ENCODE measurements around the gene ZDHHC14.

GRCh38 chr6:157514659-157515496 is 133.9 kb downstream of the ZDHHC14 start:
- TF ChIP-seq ZNF274 (IDR thresholded peaks at IDR 0.05; ENCODE audit: low read depth, low read length) (no peak), SUZ12 (IDR thresholded peaks at IDR 0.05; ENCODE audit: extremely low read depth, insufficient read depth, insufficient read length) (no peak)
